HG02763 (cell line): ENCODE measurements around the gene HSD17B11.
"Not testable (repeated sequence)": the region's sequence is repeated elsewhere in the genome, so short reads cannot be mapped to it uniquely, and the experiment has no call there.

Source experiments
- ATAC-seq: cut with Tn5 transposase; IDR thresholded peaks from one replicate; pipeline ENCODE4 v1.9.1; 2021; ENCODE audit warnings: mild to moderate bottlenecking, moderate library complexity; ENCODE audit not compliant: unreplicated experiment

Gene HSD17B11

GRCh38 chr4:87310691-87311335 lies 80.2 kb downstream of the HSD17B11 start:
- ATAC-seq: no peak

GRCh38 chr4:87309625-87310024 lies 81.4 kb downstream of the HSD17B11 start:
- ATAC-seq: no peak

- no peak for ATAC-seq
Observed at GRCh38 chr4:87306056-87306455, 84.9 kb downstream of the HSD17B11 start.

- no peak for ATAC-seq
Observed at GRCh38 chr4:87305562-87305961, 85.4 kb downstream of the HSD17B11 start.

GRCh38 chr4:87304745-87305432 lies 86.1 kb downstream of the HSD17B11 start:
- ATAC-seq: no peak

- ATAC-seq: no peak
Observed at GRCh38 chr4:87299898-87300297, 91.1 kb downstream of the HSD17B11 start.

GRCh38 chr4:87298362-87298761 lies 92.6 kb downstream of the HSD17B11 start:
- no peak for ATAC-seq

- not testable (repeated sequence) for ATAC-seq
Observed at GRCh38 chr4:87294911-87295310, 96.1 kb downstream of the HSD17B11 start.

- ATAC-seq: not testable (repeated sequence)
Observed at GRCh38 chr4:87293889-87294288, 97.1 kb downstream of the HSD17B11 start.

GRCh38 chr4:87286970-87287369 lies 104.0 kb downstream of the HSD17B11 start:
- ATAC-seq: no peak
